Panc1 (cell line): Measurements from ENCODE around the gene RFTN1. TPM values are rescaled to one million over a fixed set of nuclear protein-coding genes. Genes with fewer than 3 reads are reported as not detected.

ENCODE experiments used
- ATAC-seq: fragments of 200-7000 bp; cut with Tn5 transposase; 2 replicates; pipeline ENCODE4 v1.9.1; 2020; ENCODE audit warnings: mild to moderate bottlenecking, moderate library complexity
- BruUV-seq: library from RNA; stranded (reverse); fragments of 400-500 nt; replicated peaks from 2 replicates; lab custom pipeline; 2021; lab: Mats Ljungman, UMichigan
- CTCF ChIA-PET: fragments of 300-600 bp; sonication (Branson Sonifier 250); formaldehyde crosslinking; loops from one replicate; lab custom pipeline; 2022; ENCODE audit warnings: antibody characterized with exemption; lab: Charles Lee
- POLR2A ChIA-PET: fragments of 300-600 bp; sonication (Branson Sonifier 250); formaldehyde crosslinking; loops from one replicate; lab custom pipeline; 2022; ENCODE audit warnings: antibody characterized with exemption; lab: Charles Lee
- DNase-seq: peaks from one replicate; pipeline ENCODE4 v3.0.0-alpha.2; 2010; ENCODE audit warnings: low read depth, low spot score
- H3K27ac ChIP-seq: 2 replicates; pipeline ENCODE4 v1.5.1; 2011; ENCODE audit warnings: mild to moderate bottlenecking, low read length, inconsistent platforms
- H3K27me3 ChIP-seq: fragments of 200-500 bp; sonication (Bioruptor generic); 2 replicates; pipeline ENCODE4 v1.6.0; 2014; ENCODE audit warnings: low read length, inconsistent platforms; ENCODE audit not compliant: control insufficient read depth, insufficient read depth
- H3K36me3 ChIP-seq: fragments of 200-500 bp; sonication (Bioruptor generic); 2 replicates; pipeline ENCODE4 v1.5.1; 2014; ENCODE audit warnings: inconsistent platforms, mild to moderate bottlenecking, low read length, moderate library complexity; ENCODE audit not compliant: control insufficient read depth, insufficient read depth
- H3K4me1 ChIP-seq: 2 replicates; pipeline ENCODE4 v1.5.1; 2011; ENCODE audit warnings: inconsistent platforms, mild to moderate bottlenecking, low read length, moderate library complexity; ENCODE audit not compliant: control insufficient read depth, insufficient read depth
- H3K4me3 ChIP-seq, 2 experiments: 2 replicates each; pipeline ENCODE4 v1.5.1; 2011 to 2012; ENCODE audit warnings: low read depth in 2 of 2, low read length in 2 of 2, mild to moderate bottlenecking in 2 of 2, inconsistent platforms in 1 of 2, moderate library complexity in 1 of 2
- H3K9me3 ChIP-seq: fragments of 200-500 bp; sonication (Bioruptor generic); 2 replicates; pipeline ENCODE4 v1.5.1; 2014; ENCODE audit warnings: low read depth, mild to moderate bottlenecking, inconsistent platforms, low read length, moderate library complexity; ENCODE audit not compliant: control insufficient read depth, insufficient read depth
- POLR2AphosphoS5 ChIP-seq: IDR thresholded peaks from 2 replicates; pipeline ENCODE4 v1.6.1; 2012; ENCODE audit warnings: mild to moderate bottlenecking, low read depth, low read length, moderate library complexity
- SIN3A ChIP-seq: IDR thresholded peaks from 2 replicates; pipeline ENCODE4 v1.6.1; 2012; ENCODE audit warnings: low read depth, mild to moderate bottlenecking, low read length, moderate library complexity, borderline replicate concordance; ENCODE audit not compliant: insufficient read depth
- TCF7L2 ChIP-seq: IDR thresholded peaks from 2 replicates; pipeline ENCODE4 v1.6.1; 2011; ENCODE audit warnings: mild to moderate bottlenecking, low read depth, low read length, inconsistent platforms
- in situ Hi-C: cut with HindIII; loops from 2 replicates; pipeline ENCODE4 v1.10.0; 2016; ENCODE audit warnings: low sequenced_read_pairs, low pct_unique_long_range_greater_than_20kb
- intact Hi-C: fragments of 100-400 bp; cut with micrococcal nuclease; formaldehyde crosslinking; loops from one replicate; pipeline ENCODE4 v1.10.0; 2022; ENCODE audit not compliant: unreplicated experiment
- total RNA-seq: library from RNA; stranded (reverse); gene quantifications from one replicate; pipeline ENCODE4 v1.2.1, GENCODE V29; 2021; ENCODE audit not compliant: unreplicated experiment
- TF ChIP-seq, protein P1 (sequence below), 2 experiments: IDR thresholded peaks; 2 replicates each; pipeline ENCODE4 v1.6.1; 2011 to 2012; ENCODE audit warnings: low read depth in 2 of 2, control low read depth in 1 of 2, low read length in 1 of 2, mild to moderate bottlenecking in 1 of 2, moderate library complexity in 1 of 2; ENCODE audit not compliant: insufficient read depth in 1 of 2
- TF ChIP-seq, protein P2 (sequence below): fragments of 450-650 bp; IDR thresholded peaks from 2 replicates; pipeline ENCODE4 v1.5.1; 2017; ENCODE audit warnings: mild to moderate bottlenecking

Gene RFTN1
- total RNA-seq, 1 experiment from 2014 or later = 0.90 TPM

DNA sequence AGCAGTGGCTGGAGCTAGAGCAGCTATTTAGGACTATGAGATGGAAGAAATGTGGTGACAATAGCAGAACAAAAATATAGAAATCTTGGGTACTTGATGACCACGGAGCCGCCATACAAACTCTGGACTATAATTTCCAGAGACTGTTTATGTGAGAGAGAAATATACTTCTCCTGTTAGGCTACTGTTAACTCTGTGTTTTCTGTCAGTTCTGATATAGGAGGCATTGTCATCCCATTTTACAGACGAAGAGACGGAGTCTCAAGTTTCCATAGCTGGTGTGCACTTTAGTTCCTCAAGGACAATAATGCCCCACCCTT is 22.8 kb upstream of the RFTN1 start:
- Histone ChIP-seq H3K27ac (no peak overlapping the region), H3K4me1 (no peaks in the 10 kb centered on the region), H3K4me3 (no peak overlapping the region), H3K36me3 (no peaks in the 10 kb centered on the region), H3K27me3 (peaks cover 10% of the 10 kb centered on the region), H3K9me3 (no peaks in the 10 kb centered on the region)
- DNase-seq = no peak
- CTCF ChIA-PET = no interaction called here
- in situ Hi-C loops (no loop called here), intact Hi-C loops (no loop called here)
- ATAC-seq = no peak
- TF ChIP-seq POLR2AphosphoS5 = no peak
- TF ChIP-seq SIN3A = no peak
- TF ChIP-seq, protein P1, sequence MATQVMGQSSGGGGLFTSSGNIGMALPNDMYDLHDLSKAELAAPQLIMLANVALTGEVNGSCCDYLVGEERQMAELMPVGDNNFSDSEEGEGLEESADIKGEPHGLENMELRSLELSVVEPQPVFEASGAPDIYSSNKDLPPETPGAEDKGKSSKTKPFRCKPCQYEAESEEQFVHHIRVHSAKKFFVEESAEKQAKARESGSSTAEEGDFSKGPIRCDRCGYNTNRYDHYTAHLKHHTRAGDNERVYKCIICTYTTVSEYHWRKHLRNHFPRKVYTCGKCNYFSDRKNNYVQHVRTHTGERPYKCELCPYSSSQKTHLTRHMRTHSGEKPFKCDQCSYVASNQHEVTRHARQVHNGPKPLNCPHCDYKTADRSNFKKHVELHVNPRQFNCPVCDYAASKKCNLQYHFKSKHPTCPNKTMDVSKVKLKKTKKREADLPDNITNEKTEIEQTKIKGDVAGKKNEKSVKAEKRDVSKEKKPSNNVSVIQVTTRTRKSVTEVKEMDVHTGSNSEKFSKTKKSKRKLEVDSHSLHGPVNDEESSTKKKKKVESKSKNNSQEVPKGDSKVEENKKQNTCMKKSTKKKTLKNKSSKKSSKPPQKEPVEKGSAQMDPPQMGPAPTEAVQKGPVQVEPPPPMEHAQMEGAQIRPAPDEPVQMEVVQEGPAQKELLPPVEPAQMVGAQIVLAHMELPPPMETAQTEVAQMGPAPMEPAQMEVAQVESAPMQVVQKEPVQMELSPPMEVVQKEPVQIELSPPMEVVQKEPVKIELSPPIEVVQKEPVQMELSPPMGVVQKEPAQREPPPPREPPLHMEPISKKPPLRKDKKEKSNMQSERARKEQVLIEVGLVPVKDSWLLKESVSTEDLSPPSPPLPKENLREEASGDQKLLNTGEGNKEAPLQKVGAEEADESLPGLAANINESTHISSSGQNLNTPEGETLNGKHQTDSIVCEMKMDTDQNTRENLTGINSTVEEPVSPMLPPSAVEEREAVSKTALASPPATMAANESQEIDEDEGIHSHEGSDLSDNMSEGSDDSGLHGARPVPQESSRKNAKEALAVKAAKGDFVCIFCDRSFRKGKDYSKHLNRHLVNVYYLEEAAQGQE (IDR thresholded peaks at IDR 0.05; ENCODE audit: insufficient read depth in 1 of 2, low read depth in 2 of 2, low read length in 1 of 2) = no peak
- no peak for TF ChIP-seq TCF7L2
- TF ChIP-seq, protein P2, sequence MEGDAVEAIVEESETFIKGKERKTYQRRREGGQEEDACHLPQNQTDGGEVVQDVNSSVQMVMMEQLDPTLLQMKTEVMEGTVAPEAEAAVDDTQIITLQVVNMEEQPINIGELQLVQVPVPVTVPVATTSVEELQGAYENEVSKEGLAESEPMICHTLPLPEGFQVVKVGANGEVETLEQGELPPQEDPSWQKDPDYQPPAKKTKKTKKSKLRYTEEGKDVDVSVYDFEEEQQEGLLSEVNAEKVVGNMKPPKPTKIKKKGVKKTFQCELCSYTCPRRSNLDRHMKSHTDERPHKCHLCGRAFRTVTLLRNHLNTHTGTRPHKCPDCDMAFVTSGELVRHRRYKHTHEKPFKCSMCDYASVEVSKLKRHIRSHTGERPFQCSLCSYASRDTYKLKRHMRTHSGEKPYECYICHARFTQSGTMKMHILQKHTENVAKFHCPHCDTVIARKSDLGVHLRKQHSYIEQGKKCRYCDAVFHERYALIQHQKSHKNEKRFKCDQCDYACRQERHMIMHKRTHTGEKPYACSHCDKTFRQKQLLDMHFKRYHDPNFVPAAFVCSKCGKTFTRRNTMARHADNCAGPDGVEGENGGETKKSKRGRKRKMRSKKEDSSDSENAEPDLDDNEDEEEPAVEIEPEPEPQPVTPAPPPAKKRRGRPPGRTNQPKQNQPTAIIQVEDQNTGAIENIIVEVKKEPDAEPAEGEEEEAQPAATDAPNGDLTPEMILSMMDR = no peak
- no TSS peak for BruUV-seq
- POLR2A ChIA-PET = no interaction called here

DNA sequence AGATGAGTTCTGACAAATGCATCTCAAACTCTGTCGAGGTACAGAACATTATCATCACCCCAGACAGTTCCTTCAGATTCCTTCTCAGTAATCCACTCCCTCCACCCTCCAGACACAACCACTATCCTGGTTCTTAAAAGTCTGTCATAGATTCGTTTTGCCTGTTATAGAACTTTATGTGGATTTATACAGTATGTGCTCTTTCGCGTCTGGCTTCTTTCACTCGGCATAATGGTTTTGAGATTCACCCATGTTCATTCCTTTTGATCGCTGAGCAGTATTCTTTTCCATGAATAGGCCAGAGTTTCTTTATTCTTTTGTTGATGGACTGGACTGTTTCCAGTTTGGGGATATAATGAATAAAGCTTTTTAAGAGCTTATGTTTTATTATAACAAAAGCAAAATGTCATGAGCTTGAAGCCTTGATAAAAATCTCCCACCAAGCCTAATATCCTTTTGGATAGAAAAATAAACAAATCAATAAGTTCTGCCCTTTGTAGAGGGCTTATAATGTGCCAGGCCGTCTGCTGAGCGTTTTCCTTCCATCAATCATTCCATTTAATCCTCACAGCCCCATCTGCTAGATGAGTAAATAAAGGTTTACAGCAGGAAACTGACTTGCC is 21.3 kb upstream of the RFTN1 start:
- in situ Hi-C loops = no loop called here
- CTCF ChIA-PET = no interaction called here

More for the DNA sequence above, 21.3 kb upstream of the RFTN1 start:
- POLR2A ChIA-PET = no interaction called here
- H3K4me1 ChIP-seq = no peaks in the 10 kb centered on the region
- no peaks in the 10 kb centered on the region for H3K36me3 ChIP-seq
- no peak for DNase-seq
- no peak for ATAC-seq
- TF ChIP-seq POLR2AphosphoS5 (no peak), SIN3A (no peak), TCF7L2 (no peak)
- TF ChIP-seq, protein P1 (IDR thresholded peaks at IDR 0.05; ENCODE audit: insufficient read depth in 1 of 2, low read depth in 2 of 2, low read length in 1 of 2) = no peak
- TF ChIP-seq, protein P2 = no peak
- H3K27ac ChIP-seq = no peak overlapping the region
- intact Hi-C loops = no loop called here
- H3K9me3 ChIP-seq = no peaks in the 10 kb centered on the region
- no TSS peak for BruUV-seq
- peaks cover 7% of the 10 kb centered on the region for H3K27me3 ChIP-seq
- no peak overlapping the region for H3K4me3 ChIP-seq
